HG02870 (cell line): ENCODE results near the gene CCNYL1.
"Not testable (repeated sequence)": the region's sequence is repeated elsewhere in the genome, so short reads cannot be mapped to it uniquely, and the experiment has no call there.

Experiments
- ATAC-seq: cut with Tn5 transposase; IDR thresholded peaks from one replicate; pipeline ENCODE4 v1.9.1; 2021; ENCODE audit warnings: mild to moderate bottlenecking, moderate library complexity; ENCODE audit not compliant: unreplicated experiment

Gene CCNYL1

DNA sequence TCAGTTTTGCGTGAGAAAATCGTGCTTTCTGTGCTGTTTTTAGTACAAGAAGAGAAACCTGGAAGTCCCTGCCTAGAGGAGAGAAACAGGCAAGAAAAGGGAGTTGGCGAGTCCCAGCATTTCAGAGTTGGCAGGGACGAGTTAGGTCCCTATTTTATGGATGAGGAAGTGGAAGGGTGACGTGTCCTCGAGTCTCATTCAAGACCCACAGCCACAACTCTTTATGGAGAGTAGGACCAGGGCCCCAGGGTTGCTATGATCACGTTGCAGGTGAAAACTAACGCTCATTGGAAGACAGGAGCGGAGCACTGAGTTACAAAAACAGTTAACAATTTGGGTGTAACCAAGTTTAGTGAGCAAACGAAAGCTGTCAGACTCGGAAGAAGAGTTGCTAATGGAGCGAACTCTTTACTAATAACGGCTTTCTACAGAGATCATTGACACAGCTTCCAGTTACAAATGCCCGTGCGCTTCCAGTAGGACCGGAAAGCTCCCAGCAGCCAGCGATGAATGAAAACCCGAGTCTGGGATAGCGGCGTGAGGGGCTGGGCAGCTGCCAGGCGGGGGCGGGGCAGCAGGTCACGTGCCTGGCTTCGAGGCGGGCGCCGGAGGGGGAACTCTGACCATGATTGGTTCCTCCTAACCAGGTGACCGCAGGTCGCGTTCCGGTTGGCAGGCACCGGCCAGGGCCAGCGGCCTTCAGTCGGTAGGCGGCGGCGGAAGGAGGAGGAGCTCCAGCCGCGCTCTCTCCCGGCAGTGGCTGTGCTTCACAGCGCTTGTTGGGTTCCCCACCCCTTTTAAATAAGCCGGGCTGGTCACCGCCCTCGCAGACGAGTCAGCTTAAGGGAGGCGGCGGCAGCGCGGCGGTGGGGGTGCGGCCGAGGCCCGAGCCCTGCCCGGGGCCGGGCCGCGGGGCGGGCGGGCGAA lies at the start of gene CCNYL1:
Gene CCNYL1, plus strand, starts transcription at position 827 of the 927 bp plus-strand sequence. CDS start 257 bp downstream, outside the sequence.
- ATAC-seq = peak; percentile 96

- ATAC-seq = peak; percentile 77
Measured at GRCh38 chr2:207662203-207662602, 49.2 kb upstream of the CCNYL1 start.

- no peak for ATAC-seq
Measured at GRCh38 chr2:207663870-207664545, 47.4 kb upstream of the CCNYL1 start.

DNA sequence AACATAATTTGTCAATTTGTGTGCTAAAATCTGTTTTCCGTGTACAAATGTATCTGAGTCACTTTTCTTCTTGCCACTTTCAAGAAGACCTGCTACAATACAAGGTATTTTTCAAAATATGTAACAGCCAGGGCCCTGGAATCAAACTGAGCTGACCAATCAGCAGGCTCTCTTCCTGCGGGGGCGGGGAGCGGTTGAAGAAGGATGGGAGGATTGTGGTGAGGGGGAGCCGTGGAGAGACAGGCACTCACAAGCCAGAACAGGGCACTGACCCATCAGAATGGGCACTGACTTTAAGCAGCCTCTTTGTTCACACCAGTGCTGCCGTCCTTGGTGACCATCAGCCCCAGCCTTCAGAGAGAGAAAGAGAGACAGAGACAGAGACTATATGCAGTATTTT lies 40.6 kb upstream of the CCNYL1 start:
- ATAC-seq = no peak

DNA sequence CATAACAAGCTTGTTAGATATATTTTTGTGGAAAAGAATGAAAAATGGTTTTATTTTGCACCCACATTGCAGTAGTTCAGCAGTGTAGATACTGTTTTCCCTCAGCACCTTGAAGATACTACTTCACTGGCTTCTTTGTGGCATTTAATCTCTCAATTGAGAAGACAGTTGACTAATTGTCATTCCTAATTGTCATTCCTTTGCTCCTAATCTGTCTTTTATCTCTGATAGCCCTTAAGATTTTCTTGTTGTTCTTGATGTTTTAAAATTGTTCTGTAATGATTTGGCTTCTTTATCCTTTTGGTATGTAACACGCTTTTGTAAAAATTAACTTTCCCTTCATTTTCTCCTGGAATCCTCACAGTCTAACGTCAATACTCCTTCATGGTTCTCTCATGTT lies 38.0 kb upstream of the CCNYL1 start:
- no peak for ATAC-seq

- ATAC-seq = no peak
Measured at GRCh38 chr2:207674266-207674774, 37.1 kb upstream of the CCNYL1 start.

DNA sequence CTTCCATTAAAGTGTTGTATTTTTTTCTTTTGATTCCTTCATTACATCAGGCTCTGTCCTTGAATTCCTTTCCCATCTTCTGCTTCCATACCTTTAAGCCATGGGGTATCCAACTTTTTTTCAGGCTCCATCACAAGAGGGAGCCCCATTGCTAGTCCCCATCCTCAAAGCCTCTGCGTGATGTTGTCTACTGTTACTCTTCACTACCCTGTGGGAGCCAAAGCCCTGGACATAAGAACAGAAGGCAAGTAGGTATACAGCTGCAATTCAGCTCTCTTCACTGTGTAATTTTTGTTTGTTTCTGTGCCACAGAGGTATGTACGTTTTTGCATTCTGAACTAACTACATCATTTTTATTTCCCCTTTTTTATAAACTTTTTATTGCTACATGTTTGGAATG lies 36.6 kb upstream of the CCNYL1 start:
- no peak for ATAC-seq

DNA sequence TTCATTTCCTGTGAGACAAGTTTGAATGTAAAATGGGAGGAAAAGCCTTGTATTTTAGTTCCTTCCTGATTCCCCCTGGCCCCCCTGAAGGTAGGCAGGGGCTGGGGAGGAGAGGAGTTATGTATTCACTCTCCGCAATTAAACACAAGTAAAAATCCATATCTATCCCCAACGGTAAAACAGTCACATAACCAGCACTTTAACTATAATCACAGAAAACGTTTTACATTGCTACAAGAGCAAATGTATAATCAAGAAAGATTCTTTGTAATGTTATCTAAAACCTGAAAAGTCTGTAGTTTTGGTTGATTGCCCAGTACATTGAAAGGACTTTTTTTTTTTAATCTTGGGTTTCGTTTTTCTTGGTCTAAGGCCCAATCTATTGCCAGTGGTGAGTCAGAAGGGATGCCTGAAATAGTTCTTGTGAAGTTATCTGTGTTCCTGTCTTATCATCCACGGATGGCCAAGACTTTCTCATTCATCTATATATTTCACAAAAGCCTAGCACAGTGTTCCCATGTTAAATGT lies 34.5 kb upstream of the CCNYL1 start:
- no peak for ATAC-seq

GRCh38 chr2:207681431-207681830 lies 30.0 kb upstream of the CCNYL1 start:
- ATAC-seq = no peak

DNA sequence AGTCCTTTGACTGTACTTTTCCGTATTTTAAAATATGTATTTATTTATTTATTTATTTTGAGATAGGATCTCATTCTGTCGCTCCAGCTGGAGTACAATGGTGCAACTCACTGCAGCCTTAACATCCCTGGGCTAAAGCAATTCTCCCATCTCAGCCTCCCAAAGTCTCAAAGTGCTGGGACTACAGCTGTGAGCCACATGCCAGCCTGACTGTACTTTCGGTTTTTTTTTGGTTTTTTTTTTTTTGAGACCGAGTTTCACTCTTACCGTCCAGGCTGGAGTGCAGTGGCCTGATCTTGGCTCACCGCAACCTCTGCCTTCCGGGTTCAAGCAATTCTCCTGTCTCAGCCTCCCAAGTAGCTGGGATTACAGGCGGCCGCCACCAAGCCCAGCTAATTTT lies 28.9 kb upstream of the CCNYL1 start:
- no peak for ATAC-seq

DNA sequence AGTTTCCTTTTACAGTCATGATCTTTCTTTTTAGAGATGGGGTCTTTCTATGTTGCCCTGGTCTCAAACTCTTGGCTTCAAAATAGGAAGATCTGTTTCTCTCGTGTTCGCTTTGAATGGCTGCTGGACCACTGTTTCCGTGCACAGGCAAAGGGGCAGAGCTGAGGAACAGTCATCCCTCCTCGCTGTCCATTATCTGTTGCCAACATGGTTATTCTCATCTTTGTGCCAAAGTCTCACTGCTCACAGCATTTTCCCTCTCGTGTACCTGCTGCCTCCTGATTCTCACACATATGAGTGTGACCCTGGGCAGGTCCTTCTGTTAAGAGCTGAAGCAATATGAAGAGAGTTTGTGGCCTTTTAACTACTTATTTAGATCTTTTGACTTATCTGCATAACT lies 28.0 kb upstream of the CCNYL1 start:
- no peak for ATAC-seq

DNA sequence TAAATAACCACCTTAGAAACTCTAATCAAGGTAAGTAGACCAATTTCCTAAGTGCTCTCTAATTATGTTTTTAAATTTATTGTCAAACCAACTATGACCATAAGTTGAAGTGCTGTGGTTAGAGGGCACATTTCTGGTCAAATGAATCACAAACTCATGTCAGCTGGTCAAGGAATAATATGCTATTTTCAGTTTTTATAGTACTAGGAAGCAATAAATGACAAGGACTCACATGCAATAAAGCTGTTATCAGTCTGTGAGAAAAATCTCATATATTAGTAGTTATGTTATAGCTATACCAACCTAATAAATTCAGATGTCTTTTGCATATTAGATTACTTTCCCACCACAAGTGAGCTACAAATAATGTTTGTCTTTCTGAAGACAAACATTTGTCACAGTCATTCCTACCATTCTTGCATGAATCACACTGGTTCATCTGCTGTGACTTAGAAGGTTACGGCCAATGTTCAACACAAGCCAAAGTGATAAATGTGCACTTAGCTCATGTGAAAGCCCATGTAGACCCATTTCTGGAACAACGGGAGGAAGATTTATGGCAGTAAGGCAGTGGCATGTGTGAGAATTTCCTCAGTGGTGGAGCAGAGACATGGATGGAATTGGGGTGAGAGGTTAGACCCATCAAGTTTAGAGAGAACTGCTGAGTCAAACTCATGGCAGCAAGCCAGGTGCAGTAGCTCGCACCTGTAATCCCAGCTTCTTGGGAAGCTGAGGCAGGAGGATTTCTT lies 27.4 kb upstream of the CCNYL1 start:
- ATAC-seq = no peak

DNA sequence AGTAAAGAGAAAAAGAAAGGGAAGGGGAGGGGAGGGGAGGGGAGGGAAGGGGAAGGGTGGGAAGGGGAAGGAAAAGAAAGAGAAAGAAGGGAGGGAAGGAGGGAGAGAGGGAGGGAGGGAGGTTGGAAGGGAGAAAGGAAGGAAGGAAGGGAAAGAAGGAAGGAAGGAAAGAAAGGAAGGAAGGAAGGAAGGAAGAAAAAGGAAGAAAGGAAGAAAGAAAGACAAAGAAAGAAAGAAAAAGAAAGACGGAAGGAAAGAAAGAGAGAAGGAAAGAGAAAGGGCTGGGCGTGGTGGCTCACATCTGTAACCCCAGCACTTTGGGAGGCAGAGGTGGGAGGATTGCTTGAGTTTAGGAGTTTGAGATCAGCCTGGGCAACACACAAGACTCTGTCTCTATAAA lies 24.6 kb upstream of the CCNYL1 start:
- no peak for ATAC-seq

GRCh38 chr2:207688597-207688996 lies 22.8 kb upstream of the CCNYL1 start:
- ATAC-seq = no peak

- ATAC-seq = not testable (repeated sequence)
Measured at GRCh38 chr2:207690845-207691461, 20.5 kb upstream of the CCNYL1 start.

DNA sequence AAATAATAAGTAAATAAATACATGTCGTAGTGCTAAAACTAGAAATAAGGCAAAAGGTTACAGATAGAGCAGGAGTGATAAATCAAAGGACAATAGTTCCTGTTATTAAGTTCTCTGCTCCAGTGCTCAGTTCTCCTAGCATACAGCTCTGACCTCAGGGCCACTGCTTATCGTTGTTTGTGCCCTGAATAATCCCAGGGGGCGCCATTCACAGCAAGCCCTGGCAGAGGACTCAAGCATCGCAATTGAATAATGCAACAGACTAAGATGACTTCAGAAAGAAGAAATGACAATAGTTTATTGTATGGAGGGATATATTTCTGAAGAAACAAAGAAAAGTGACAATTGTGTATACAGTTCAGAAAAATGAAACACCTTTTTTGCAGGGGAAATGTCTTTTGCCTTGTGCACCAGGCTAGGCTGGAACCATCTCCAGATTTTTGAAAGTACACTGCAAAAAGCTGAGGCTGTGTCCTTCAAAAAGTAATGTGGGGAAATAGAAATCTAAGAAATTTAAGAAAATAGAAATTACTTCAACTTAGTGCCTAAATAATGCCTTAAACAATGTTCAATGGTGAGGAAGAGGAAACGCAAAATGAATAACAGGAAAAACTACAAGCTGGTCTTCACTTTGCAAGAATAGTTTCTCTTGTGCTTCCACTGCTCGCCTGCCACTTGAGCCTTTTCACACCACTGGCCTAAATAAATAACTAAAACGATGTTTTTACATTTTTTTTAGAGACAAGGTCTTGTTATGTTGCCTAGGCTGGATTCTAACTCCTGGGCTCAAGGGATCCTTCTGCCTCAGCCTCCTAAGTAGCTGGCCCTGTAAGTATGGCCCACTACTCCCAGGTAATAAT lies 19.0 kb upstream of the CCNYL1 start:
- no peak for ATAC-seq

- no peak for ATAC-seq
Measured at GRCh38 chr2:207693641-207694249, 17.7 kb upstream of the CCNYL1 start.

- peak; percentile 74 for ATAC-seq
Measured at GRCh38 chr2:207694811-207695281, 16.6 kb upstream of the CCNYL1 start.

DNA sequence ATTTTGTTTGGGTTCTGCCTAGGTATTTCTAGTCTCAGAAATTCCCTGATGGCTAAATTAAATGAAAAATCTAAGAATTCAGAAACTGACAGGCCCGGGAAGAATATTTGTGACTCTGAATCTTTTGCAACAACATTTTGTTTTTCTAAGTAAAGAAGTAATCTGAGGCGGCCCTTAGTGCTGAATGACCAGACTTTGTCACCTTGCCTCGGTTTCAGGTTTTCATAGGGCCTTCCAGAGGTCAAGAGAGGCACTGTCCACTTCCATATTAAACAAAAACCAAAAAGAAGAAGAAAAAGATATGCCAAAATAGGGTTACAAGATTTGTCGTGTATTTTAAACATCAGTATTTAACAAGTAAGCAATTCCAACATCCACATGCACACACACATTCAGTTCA lies 16.1 kb upstream of the CCNYL1 start:
- no peak for ATAC-seq
